Right lobe of liver (tissue), 6 donors: ENCODE measurements around the gene ZNF761. TPM values are rescaled to one million over a fixed set of nuclear protein-coding genes. Genes with fewer than 3 reads are reported as not detected.
"Not testable (repeated sequence)": the region's sequence is repeated elsewhere in the genome, so short reads cannot be mapped to it uniquely, and the experiment has no call there.

Source experiments
- ATAC-seq, 4 donors: fragments of 200-7000 bp; cut with Tn5 transposase; one replicate each; pipeline ENCODE4 v1.9.1; 2020; ENCODE audit warnings: mild to moderate bottlenecking in 4 of 4, moderate library complexity in 4 of 4
- DNase-seq, 3 donors: peaks; one replicate each; pipeline ENCODE4 v3.0.0-alpha.2; 2020
- H3K27ac ChIP-seq, 3 donors: fragments of 200-600 bp; one replicate each; pipeline ENCODE4 v1.8.0; 2022
- H3K27me3 ChIP-seq, 2 donors: fragments of 200-600 bp; one replicate each; pipeline ENCODE4 v1.8.0; 2022
- H3K36me3 ChIP-seq, 4 donors: fragments of 200-600 bp; sonication (generic) in 1 of 4; one replicate each; pipeline versions ENCODE4 v1.5.1 to v1.8.0; 2017 to 2022; ENCODE audit warnings: control low read depth in 1 of 4
- H3K4me1 ChIP-seq, 4 donors: fragments of 200-600 bp; sonication (generic) in 1 of 4; one replicate each; pipeline versions ENCODE4 v1.5.1 to v1.8.0; 2017 to 2022; ENCODE audit warnings: control low read depth in 1 of 4
- H3K4me3 ChIP-seq, 3 donors: fragments of 200-600 bp; one replicate each; pipeline ENCODE4 v1.8.0; 2022
- H3K9me3 ChIP-seq, 4 donors: fragments of 200-600 bp; sonication (generic) in 1 of 4; one replicate each; pipeline versions ENCODE4 v1.5.1 to v1.8.0; 2017 to 2022; ENCODE audit warnings: control low read depth in 1 of 4
- POLR2A ChIP-seq: fragments of 450-650 bp; IDR thresholded peaks from one replicate; pipeline ENCODE4 v1.6.1; 2017; ENCODE audit warnings: antibody characterized with exemption, mild to moderate bottlenecking
- WGBS: methylation state at CpG from one replicate; pipeline ENCODE4 v1.1.6; 2018; ENCODE audit warnings: low coverage, low lambda C conversion rate; ENCODE audit not compliant: insufficient coverage; ENCODE audit errors: missing lambda C conversion rate; 5-methylcytosine and 5-hydroxymethylcytosine counted together
- intact Hi-C, 2 donors: fragments of 100-400 bp; cut with DNase I; formaldehyde crosslinking; loops; one replicate each; pipeline versions ENCODE4 v1.11.2 to v1.14.1; 2022
- total RNA-seq, 6 experiments: library from RNA; depleted of rRNA in 2 of 6; stranded (reverse); fragments of >200 nt in 2 of 6; fragmentation: NEBNext Ultra II Directional in 3 of 6; extraction: Animal tissue kit (Norgen Biotek cat#: 25700) in 3 of 6; gene quantifications; one replicate each; pipeline versions ENCODE4 v1.1.0 to v1.2.4, GENCODE V29; 2016 to 2023
- TF ChIP-seq, protein P1 (sequence below), 4 donors: fragments of 200-600 bp in 3 of 4; fragments of 450-650 bp in 1 of 4; IDR thresholded peaks; one replicate each; pipeline versions ENCODE4 v1.5.1 to v1.8.0; 2016 to 2022; ENCODE audit warnings: antibody characterized with exemption in 4 of 4, mild to moderate bottlenecking in 2 of 4
- donor health status: DM: no; HTN: yes; CAD: no.
- donor health status: DM: no; HTN: no; CAD: no.
- donor health status: DM: no; HTN: no; CAD: no.
- donor health status: DM: no; HTN: yes; CAD: no.
- donor health status: DM: no; HTN: yes; CAD: no.

Gene ZNF761
- total RNA-seq, 6 experiments from 2014 or later = 2.6 to 4.2 (median 3.4) TPM

DNA sequence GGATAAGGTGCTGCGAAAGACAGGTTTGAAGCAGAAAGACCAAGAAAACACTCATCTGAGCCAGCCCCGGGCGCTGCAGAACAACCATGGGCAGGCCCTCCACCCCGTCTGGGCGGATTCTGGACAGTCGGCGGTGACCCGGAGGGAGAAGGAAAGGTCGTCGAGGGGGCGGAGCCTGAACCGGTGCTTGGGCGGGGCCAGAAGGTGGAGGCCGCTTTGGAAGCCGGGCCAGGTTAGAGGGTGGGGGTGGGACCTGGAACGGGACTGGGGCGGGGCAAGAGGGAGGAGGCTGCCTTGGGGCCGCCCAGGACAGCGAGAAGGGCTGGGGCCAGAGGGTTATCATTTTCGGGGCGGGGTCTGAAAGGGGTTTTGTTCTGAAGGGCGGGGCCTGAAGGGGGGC lies 41.8 kb upstream of the ZNF761 start:
- WGBS = 39% methylated on average over 13 of the region's 22 CpGs
- ATAC-seq (no peak), DNase-seq (no peak)
- Histone ChIP-seq H3K4me3 (no peak overlapping the region), H3K36me3 (no peaks in the 10 kb centered on the region), H3K27me3 (no peaks in the 10 kb centered on the region), H3K4me1 (peaks cover 0 to 5% (median 2%) of the 10 kb centered on the region in 4 donors), H3K27ac (no peak overlapping the region), H3K9me3 (peaks cover 0 to 6% (median 0%) of the 10 kb centered on the region in 4 donors)
- TF ChIP-seq, protein P1, sequence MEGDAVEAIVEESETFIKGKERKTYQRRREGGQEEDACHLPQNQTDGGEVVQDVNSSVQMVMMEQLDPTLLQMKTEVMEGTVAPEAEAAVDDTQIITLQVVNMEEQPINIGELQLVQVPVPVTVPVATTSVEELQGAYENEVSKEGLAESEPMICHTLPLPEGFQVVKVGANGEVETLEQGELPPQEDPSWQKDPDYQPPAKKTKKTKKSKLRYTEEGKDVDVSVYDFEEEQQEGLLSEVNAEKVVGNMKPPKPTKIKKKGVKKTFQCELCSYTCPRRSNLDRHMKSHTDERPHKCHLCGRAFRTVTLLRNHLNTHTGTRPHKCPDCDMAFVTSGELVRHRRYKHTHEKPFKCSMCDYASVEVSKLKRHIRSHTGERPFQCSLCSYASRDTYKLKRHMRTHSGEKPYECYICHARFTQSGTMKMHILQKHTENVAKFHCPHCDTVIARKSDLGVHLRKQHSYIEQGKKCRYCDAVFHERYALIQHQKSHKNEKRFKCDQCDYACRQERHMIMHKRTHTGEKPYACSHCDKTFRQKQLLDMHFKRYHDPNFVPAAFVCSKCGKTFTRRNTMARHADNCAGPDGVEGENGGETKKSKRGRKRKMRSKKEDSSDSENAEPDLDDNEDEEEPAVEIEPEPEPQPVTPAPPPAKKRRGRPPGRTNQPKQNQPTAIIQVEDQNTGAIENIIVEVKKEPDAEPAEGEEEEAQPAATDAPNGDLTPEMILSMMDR (IDR thresholded peaks at IDR 0.05) = no peak
- no peak for TF ChIP-seq POLR2A
- intact Hi-C loops = no loop called here

DNA sequence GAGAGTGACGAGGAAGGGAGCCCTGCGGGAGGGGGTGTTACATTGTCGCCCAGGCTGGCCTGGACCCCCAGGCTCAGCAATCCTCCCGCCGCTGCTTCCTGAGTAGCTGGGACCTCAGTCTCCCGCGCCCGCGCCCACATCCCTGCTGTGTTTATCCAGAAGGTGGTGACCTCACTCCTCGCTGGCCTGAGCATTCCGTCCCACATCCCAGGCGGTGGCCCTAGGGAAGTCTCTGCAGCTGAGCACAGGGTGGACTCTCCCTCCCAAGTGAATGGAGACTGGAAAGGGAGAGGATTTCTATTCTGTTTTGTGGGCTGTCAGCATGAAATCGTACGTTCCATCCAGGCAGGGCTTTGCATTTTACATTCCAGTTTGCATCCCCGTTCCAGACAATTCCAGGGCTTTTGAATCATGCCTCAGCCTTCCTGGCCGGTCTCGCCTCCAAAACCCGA lies 37.2 kb upstream of the ZNF761 start:
- Histone ChIP-seq H3K9me3 (peaks cover 0 to 2% (median 0%) of the 10 kb centered on the region in 4 donors), H3K36me3 (peaks cover 0 to 5% (median 0%) of the 10 kb centered on the region in 4 donors), H3K27ac (peak overlapping the region in 2 of 3 donors; percentile 12 to 20), H3K4me1 (peaks cover 0 to 7% (median 2%) of the 10 kb centered on the region in 4 donors), H3K4me3 (peak overlapping the region; percentile 76 to 85 (median 77)), H3K27me3 (no peaks in the 10 kb centered on the region)
- no peak for TF ChIP-seq POLR2A
- TF ChIP-seq, protein P1 (IDR thresholded peaks at IDR 0.05) = no peak
- DNase-seq (peak; percentile 50 to 58 (median 51)), ATAC-seq (peak; percentile 4 to 48 (median 32))
- intact Hi-C loops = no loop called here
- 6% methylated on average over 9 of the region's 18 CpGs for WGBS

DNA sequence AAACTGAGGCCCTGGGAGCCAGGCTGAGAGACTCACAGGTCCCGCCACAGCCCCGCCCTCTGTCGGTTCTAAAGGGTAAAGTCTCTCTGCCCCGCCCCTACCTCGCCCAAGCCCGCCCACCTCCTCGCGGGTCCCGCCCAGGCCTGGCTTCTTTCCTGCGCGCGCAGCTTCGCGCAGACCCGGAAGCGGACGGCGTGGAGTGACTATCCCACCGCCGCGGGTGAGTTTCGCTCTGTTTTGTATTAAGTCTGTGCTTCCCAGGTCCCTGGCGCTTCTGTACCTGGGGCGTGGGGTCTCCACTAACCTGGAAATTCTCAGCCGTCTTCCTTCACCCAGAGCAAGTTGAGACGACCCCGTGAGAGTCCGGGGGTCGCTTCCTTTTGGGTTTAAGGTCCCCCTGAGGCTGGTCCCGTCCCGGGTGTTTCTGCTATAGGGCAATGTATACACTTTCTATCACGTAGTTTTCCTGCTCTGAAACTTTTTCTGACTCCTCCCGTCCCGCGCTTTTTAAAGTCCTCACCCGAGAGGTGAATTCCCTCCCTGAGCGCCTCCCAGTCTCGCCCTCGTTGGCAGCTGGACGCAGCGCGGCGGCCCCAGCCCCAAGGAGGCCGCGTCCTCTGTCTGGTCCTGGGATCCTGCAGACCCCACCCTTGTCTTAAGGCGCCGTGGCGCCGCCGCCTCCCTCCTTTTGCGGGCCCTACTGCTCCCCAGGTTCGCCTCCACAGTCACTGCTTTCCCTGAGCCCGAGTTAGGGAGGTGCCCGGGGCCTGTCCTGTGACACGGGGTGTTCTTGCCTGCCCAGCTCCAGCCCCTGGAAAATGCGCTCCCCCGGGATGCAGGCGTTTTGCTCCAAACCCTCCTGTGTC lies 36.6 kb upstream of the ZNF761 start, which contains the start of gene ZNF765:
Gene ZNF765, plus strand, starts transcription at position 176 of the 866 bp plus-strand sequence. CDS start 2,867 bp downstream, outside the sequence.
- Histone ChIP-seq H3K4me1 (peaks cover 0 to 7% (median 2%) of the 10 kb centered on the region in 4 donors), H3K27ac (peak within 1 kb of the TSS; percentile 12 to 36 (median 28)), H3K4me3 (peak within 1 kb of the TSS; percentile 76 to 85 (median 77)), H3K36me3 (peaks cover 0 to 10% (median 1%) of the 10 kb centered on the region in 4 donors), H3K9me3 (peaks cover 0 to 2% (median 0%) of the 10 kb centered on the region in 4 donors), H3K27me3 (no peaks in the 10 kb centered on the region)
- intact Hi-C loops = no loop called here
- WGBS = 0% methylated on average over 27 of the region's 58 CpGs
- TF ChIP-seq, protein P1 (IDR thresholded peaks at IDR 0.05) = peak; percentile 46 to 59 (median 50)
- peak; percentile 47 for TF ChIP-seq POLR2A
- DNase-seq (peak; percentile 95 to 96 (median 96)), ATAC-seq (peak; percentile 100)

DNA sequence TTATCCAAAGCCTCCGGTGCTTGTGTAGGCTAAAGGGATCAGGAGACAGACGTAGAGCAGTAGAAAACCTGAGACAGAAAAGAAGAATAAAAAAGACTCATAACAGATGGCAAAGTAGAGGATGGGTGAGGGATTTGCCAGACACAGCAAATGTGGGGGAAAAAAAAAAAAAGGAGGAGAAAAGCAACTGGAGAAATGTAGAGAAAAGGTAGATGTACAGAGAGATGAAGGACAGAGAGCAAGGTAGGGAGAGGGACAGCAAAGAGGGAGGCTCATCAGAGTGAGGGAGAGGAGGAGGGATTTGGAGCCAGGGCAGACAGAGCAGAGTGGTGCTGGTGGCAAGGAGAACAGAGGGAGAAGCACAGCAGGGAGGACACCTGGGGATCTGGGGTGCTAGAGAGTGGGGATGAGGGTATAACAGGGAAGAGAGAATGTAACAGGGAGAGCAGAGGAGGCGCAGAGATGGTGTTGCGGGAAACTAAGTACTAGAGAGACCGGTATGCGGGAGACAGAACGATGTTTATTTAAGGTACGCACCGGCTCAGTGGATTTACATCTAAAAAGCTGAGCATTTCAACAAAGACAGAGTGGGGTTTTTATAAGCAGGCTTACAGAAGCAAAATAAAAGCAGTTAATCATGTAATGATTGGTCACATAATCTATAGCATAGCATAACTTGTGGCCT lies 35.8 kb upstream of the ZNF761 start:
- H3K9me3 ChIP-seq, ATAC-seq, H3K27me3 ChIP-seq, intact Hi-C loops, H3K4me1 ChIP-seq, DNase-seq, H3K27ac ChIP-seq: not testable (repeated sequence)
- peaks cover 0 to 13% (median 1%) of the 10 kb centered on the region in 4 donors for H3K36me3 ChIP-seq
- 14% methylated on average over 9 of the region's 9 CpGs for WGBS
- H3K4me3 ChIP-seq = peak overlapping the region; percentile 76 to 85 (median 77)
